Measurements from ENCODE around the gene NUDT4. TPM values are rescaled to one million over a fixed set of nuclear protein-coding genes. Genes with fewer than 3 reads are reported as not detected.
"Not testable (repeated sequence)": the region's sequence is repeated elsewhere in the genome, so short reads cannot be mapped to it uniquely, and the experiment has no call there.

The NUDT4 gene
- total RNA-seq, 2 experiments from 2014 or later: 37.8 to 41.0 TPM

- Mint-ChIP-seq H3K9me3 (no peaks in the 10 kb centered on the region), H3K27ac (no peak overlapping the region), H3K4me3 (peak overlapping the region; percentile 78), H3K36me3 (ENCODE audit: low read depth) (peaks cover 4% of the 10 kb centered on the region), H3K4me1 (peaks cover 32% of the 10 kb centered on the region), H3K27me3 (no peaks in the 10 kb centered on the region)
- ChIA-PET POLR2A (interaction anchor here (0.6 to 0.7 kb wide), 2 partner anchors 21 to 360 kb away, joined by 3 to 4 read pairs; no protein-coding TSS in a partner anchor), CTCF (interaction anchor here (1.0 to 1.6 kb wide), 4 partner anchors 10 to 122 kb away, joined by 3 to 6 read pairs (median 4); no protein-coding TSS in a partner anchor)
- no peak for DNase-seq
Measured at GRCh38 chr12:93376436-93377251, 1.1 kb upstream of the NUDT4 start.

DNA sequence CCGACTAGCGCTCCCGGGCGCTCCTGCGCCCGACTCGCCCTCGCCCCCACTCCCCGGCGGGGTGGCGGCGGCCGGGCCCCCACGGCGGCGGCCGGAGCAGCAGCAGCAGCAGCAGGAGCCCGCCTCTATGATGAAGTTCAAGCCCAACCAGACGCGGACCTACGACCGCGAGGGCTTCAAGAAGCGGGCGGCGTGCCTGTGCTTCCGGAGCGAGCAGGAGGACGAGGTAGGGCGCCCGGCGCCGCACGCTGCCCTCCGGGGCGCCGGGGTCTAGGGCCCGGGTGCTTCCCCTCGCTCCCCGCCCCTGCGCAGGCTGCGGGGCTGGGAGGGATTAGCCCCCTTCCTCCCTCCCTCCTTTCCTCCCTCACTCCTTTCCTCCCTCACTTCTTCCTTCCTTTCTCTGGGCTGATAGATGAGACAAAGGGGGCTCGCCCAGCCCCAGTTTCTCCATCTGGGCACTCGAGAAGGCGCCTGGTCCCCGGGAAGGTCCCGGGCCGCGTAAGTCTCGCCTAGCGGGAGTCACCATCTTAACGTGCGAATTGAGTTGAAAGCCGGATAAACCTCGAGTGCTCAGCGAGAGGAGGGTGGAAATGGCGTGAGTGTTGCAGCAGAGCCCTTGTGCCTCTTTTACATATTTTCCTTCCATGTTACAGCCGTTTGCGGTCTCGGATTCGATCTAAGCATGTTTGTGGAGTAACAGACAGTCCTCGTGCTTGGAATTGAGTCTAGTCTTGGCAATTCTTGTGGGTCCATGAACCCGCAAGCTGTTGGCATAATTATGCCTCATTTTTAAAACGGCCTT is 672 bp downstream of the NUDT4 start:
- H3K4me1 Mint-ChIP-seq: peaks cover 44% of the 10 kb centered on the region
- POLR2A ChIA-PET: not testable (repeated sequence)

DNA sequence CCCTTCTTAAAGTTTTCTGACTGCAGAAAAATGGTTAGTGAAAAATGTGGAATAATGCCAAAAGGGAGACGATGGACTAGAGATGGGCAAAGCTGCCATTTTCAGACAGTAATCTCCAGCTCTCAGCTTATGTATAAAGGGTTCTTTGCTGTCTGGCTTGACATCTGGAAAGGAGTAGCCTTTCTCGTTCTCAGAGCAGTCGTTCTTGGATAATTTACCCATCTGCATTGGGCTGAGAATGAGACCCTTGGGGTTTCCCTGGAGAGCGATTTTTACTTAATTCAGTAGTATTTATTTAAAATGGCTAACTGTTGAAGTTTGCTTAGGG is 1.2 kb downstream of the NUDT4 start:
- DNase-seq: no peak
- Mint-ChIP-seq H3K27ac (peak overlapping the region; percentile 100), H3K27me3 (no peaks in the 10 kb centered on the region), H3K4me1 (peaks cover 43% of the 10 kb centered on the region), H3K9me3 (no peaks in the 10 kb centered on the region), H3K4me3 (peak overlapping the region; percentile 100), H3K36me3 (ENCODE audit: low read depth) (peaks cover 15% of the 10 kb centered on the region)
- ChIA-PET POLR2A (no interaction called here), CTCF (no interaction called here)

More for the DNA sequence above, 672 bp downstream of the NUDT4 start:
- H3K27me3 Mint-ChIP-seq, H3K9me3 Mint-ChIP-seq, CTCF ChIA-PET: not testable (repeated sequence)
- peak overlapping the region; percentile 100 for H3K4me3 Mint-ChIP-seq
- peak; percentile 70 for DNase-seq
- H3K27ac Mint-ChIP-seq: peak overlapping the region; percentile 100
- H3K36me3 Mint-ChIP-seq (ENCODE audit: low read depth): peaks cover 14% of the 10 kb centered on the region

- Mint-ChIP-seq H3K36me3 (ENCODE audit: low read depth) (peaks cover 15% of the 10 kb centered on the region), H3K4me1 (peaks cover 42% of the 10 kb centered on the region), H3K27me3 (no peaks in the 10 kb centered on the region), H3K4me3 (peak overlapping the region; percentile 100), H3K9me3 (no peaks in the 10 kb centered on the region), H3K27ac (peak overlapping the region; percentile 100)
- CTCF ChIA-PET: interaction anchor here (1.3 kb wide), 1 partner anchor 36 kb away, joined by 3 read pairs; no protein-coding TSS in a partner anchor
- DNase-seq: no peak
- POLR2A ChIA-PET: no interaction called here
Measured at GRCh38 chr12:93379326-93379980, 1.7 kb downstream of the NUDT4 start.

GRCh38 chr12:93379981-93380361 is 2.2 kb downstream of the NUDT4 start:
- Mint-ChIP-seq H3K4me3 (peak overlapping the region; percentile 100), H3K9me3 (no peaks in the 10 kb centered on the region), H3K36me3 (ENCODE audit: low read depth) (peaks cover 16% of the 10 kb centered on the region), H3K27ac (peak overlapping the region; percentile 100), H3K4me1 (peaks cover 43% of the 10 kb centered on the region), H3K27me3 (no peaks in the 10 kb centered on the region)
- DNase-seq: no peak
- ChIA-PET CTCF (interaction anchor here (1.2 to 1.4 kb wide), 3 partner anchors 11 to 36 kb away, joined by 3 to 6 read pairs (median 3); no protein-coding TSS in a partner anchor), POLR2A (no interaction called here)

DNA sequence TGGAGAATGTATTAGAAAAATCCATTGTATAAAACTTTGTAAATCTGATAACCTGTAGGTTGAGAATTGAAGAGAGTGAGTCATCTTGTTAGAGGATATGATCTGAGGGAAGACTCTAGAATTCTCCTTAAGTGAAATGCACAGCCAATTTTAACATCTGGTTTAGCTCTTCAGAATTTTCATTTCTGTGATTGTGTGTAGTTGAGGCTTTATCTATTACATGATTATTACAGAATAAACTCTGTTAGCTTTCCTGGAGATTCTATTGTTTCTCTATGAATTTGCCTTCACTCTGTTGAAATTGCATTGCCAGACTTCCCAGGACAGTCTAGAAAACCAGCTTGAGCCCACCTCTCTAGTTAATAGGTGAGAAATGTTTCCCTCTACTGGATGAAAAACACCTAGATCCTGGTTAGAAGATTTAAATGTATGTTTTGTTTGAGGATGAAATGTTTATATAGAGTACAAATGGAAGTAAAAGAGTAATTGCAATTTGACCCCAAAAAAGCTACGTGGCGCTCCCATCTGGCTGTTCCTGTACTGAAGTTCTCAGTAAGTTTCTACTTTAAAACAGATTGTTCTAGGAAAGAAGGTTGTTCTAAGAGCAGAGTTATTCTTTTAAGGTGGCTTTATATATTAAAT is 2.9 kb downstream of the NUDT4 start:
- Mint-ChIP-seq H3K27ac (peak overlapping the region; percentile 100), H3K9me3 (no peaks in the 10 kb centered on the region), H3K36me3 (ENCODE audit: low read depth) (peaks cover 22% of the 10 kb centered on the region), H3K4me3 (peak overlapping the region; percentile 100), H3K4me1 (peaks cover 49% of the 10 kb centered on the region), H3K27me3 (no peaks in the 10 kb centered on the region)
- POLR2A ChIA-PET: interaction anchor here (0.6 kb wide), 1 partner anchor 39 kb away, joined by 6 read pairs; no protein-coding TSS in a partner anchor
- CTCF ChIA-PET: interaction anchor here (0.7 to 1.7 kb wide), 5 partner anchors 11 to 178 kb away, joined by 3 to 6 read pairs (median 3); no protein-coding TSS in a partner anchor
- no peak for DNase-seq

DNA sequence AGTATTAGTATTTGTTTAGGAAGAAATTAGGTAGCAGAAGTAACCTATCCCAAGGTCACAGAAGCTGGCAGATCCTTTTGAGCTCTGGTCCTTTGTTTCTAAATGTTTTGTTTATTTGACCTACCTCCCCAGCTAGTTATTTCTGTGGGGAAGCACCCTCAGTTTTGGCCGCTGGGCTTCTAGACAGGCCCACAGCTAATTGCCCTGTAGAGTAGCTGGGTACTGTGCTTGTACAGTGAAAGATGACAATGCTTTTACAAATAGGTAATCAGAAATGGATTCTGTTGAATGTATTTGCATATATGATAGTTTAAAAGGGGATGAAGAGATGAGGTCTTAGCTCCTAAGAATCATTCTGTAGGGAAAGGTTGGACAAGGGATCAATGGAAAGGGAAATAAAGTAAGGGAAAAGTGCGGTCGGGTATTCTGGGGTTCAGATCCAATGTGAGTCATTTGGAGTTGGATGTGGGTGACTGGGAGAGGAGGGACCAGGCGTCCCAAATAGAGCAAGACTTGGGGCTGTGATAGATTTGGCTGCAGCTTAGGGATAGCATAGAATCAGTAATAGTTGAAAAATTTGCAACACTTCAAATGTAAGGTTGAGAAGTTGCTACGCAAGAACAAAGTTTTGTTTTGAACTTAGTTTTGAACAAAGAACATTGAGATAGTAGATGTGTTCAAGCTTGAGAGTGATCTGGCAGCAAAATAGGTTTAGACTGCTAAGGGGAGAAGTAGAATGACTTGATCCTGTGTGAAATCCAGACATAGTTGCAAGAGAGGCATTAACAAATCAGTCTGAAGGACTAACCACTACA is 3.6 kb downstream of the NUDT4 start:
- H3K4me1 Mint-ChIP-seq: peaks cover 49% of the 10 kb centered on the region
- DNase-seq: no peak
- peak overlapping the region; percentile 39 for H3K27ac Mint-ChIP-seq
- H3K27me3 Mint-ChIP-seq: no peaks in the 10 kb centered on the region
- H3K9me3 Mint-ChIP-seq: no peaks in the 10 kb centered on the region
- peak overlapping the region; percentile 100 for H3K4me3 Mint-ChIP-seq
- POLR2A ChIA-PET: interaction anchor here (0.7 kb wide), 1 partner anchor 201 kb away, joined by 11 read pairs; no protein-coding TSS in a partner anchor
- H3K36me3 Mint-ChIP-seq (ENCODE audit: low read depth): peaks cover 22% of the 10 kb centered on the region
- CTCF ChIA-PET: interaction anchor here (0.7 to 1.7 kb wide), 5 partner anchors 10 to 569 kb away, joined by 3 to 6 read pairs (median 4); no protein-coding TSS in a partner anchor

- Mint-ChIP-seq H3K36me3 (ENCODE audit: low read depth) (peaks cover 22% of the 10 kb centered on the region), H3K4me1 (peaks cover 44% of the 10 kb centered on the region)
- not testable (repeated sequence) for H3K9me3 Mint-ChIP-seq, H3K27ac Mint-ChIP-seq, DNase-seq, H3K4me3 Mint-ChIP-seq, H3K27me3 Mint-ChIP-seq
- POLR2A ChIA-PET: interaction anchor here (0.7 kb wide), 1 partner anchor 202 kb away, joined by 11 read pairs; no protein-coding TSS in a partner anchor
- CTCF ChIA-PET: interaction anchor here (0.7 to 1.7 kb wide), 3 partner anchors 38 to 570 kb away, joined by 4 to 5 read pairs (median 4); no protein-coding TSS in a partner anchor
Measured at GRCh38 chr12:93381976-93382437, 4.3 kb downstream of the NUDT4 start.

DNA sequence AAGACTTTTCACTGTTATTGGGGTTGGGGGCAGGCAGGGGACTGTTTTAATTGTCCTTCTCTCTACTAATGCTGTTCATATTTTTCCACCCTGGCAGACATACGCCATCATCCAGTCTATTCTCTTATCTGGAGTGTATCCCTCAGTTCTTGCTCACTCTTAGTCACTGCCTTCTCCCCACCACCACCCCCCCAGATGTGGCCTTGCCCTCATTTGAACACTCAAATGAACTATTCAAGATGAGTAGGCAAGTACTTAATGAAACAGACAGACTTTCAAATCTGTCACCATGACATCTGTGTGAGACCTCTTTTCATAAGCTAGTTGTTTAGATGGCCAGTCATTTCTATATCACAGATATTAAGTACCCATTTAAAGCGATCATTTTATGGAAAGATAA is 10.1 kb downstream of the NUDT4 start:
- CTCF ChIA-PET: no interaction called here
- DNase-seq: no peak
- Mint-ChIP-seq H3K36me3 (ENCODE audit: low read depth) (peaks cover 25% of the 10 kb centered on the region), H3K4me1 (peaks cover 40% of the 10 kb centered on the region), H3K9me3 (no peaks in the 10 kb centered on the region), H3K27ac (no peak overlapping the region), H3K27me3 (no peaks in the 10 kb centered on the region), H3K4me3 (no peak overlapping the region)
- POLR2A ChIA-PET: no interaction called here

DNA sequence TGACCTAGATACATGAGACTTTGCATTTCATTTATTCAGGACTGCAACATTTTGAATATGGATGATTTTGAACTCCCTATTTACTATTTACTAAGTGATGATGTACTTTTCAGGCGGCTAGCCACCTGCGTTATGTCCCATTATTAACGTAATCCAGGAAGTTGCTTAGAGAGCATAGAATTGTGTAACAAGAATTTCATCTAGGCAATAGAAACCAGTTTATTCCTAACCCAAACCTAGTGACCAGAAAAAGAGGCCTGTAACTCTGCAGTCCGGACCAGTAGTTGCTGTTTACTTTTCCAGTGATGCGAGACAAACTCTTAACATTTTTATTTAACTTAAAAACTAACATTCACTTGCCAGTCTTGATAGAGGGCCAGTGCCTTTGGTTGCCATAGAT is 12.3 kb downstream of the NUDT4 start:
- no peak overlapping the region for H3K4me3 Mint-ChIP-seq
- H3K27ac Mint-ChIP-seq: no peak overlapping the region
- H3K27me3 Mint-ChIP-seq: no peaks in the 10 kb centered on the region
- no peaks in the 10 kb centered on the region for H3K9me3 Mint-ChIP-seq
- no peak for DNase-seq
- peaks cover 18% of the 10 kb centered on the region for H3K36me3 Mint-ChIP-seq (ENCODE audit: low read depth)
- POLR2A ChIA-PET: no interaction called here
- CTCF ChIA-PET: interaction anchor here (0.7 kb wide), 2 partner anchors 110 to 604 kb away, joined by 3 to 4 read pairs; no protein-coding TSS in a partner anchor
- H3K4me1 Mint-ChIP-seq: peaks cover 29% of the 10 kb centered on the region

- H3K27ac Mint-ChIP-seq: peak overlapping the region; percentile 77
- H3K4me1 Mint-ChIP-seq: peaks cover 24% of the 10 kb centered on the region
- H3K36me3 Mint-ChIP-seq (ENCODE audit: low read depth): peaks cover 14% of the 10 kb centered on the region
- CTCF ChIA-PET: interaction anchor here (0.7 to 1.4 kb wide), 2 partner anchors 10 to 16 kb away, joined by 3 to 6 read pairs; no protein-coding TSS in a partner anchor
- H3K4me3 Mint-ChIP-seq: no peak overlapping the region
- POLR2A ChIA-PET: no interaction called here
- no peaks in the 10 kb centered on the region for H3K9me3 Mint-ChIP-seq
- no peaks in the 10 kb centered on the region for H3K27me3 Mint-ChIP-seq
- DNase-seq: no peak
Measured at GRCh38 chr12:93390549-93391297, 13.0 kb downstream of the NUDT4 start.
